Osteocyte (in vitro differentiated cells): ENCODE results near the gene NPR1. TPM values are rescaled to one million over a fixed set of nuclear protein-coding genes. Genes with fewer than 3 reads are reported as not detected.
"Not testable (repeated sequence)": the region's sequence is repeated elsewhere in the genome, so short reads cannot be mapped to it uniquely, and the experiment has no call there.

ENCODE experiments used
- DNase-seq: peaks from one replicate; pipeline ENCODE4 v3.0.0; 2021; ENCODE audit warnings: mixed read lengths; ENCODE audit not compliant: unreplicated experiment; ENCODE audit errors: extremely low spot score
- H3K27ac Mint-ChIP-seq: one replicate; pipeline ENCODE4 v1.8.0; 2021; ENCODE audit warnings: mild to moderate bottlenecking, mixed read lengths; ENCODE audit not compliant: unreplicated experiment
- H3K27me3 Mint-ChIP-seq: one replicate; pipeline ENCODE4 v1.8.0; 2021; ENCODE audit warnings: mixed read lengths; ENCODE audit not compliant: unreplicated experiment
- H3K36me3 Mint-ChIP-seq: one replicate; pipeline ENCODE4 v1.8.0; 2021; ENCODE audit warnings: mixed read lengths; ENCODE audit not compliant: unreplicated experiment
- H3K4me1 Mint-ChIP-seq: one replicate; pipeline ENCODE4 v1.8.0; 2021; ENCODE audit warnings: mixed read lengths; ENCODE audit not compliant: unreplicated experiment
- H3K4me3 Mint-ChIP-seq: one replicate; pipeline ENCODE4 v1.8.0; 2021; ENCODE audit warnings: mild to moderate bottlenecking, moderate library complexity, mixed read lengths; ENCODE audit not compliant: unreplicated experiment
- H3K9me3 Mint-ChIP-seq: one replicate; pipeline ENCODE4 v1.8.0; 2021; ENCODE audit warnings: mixed read lengths; ENCODE audit not compliant: unreplicated experiment
- total RNA-seq: library from RNA; stranded (reverse); gene quantifications from 2 replicates; pipeline ENCODE4 v1.2.1, GENCODE V29; 2021
- TF ChIP-seq, protein P1 (sequence below): fragments of 200-600 bp; sonication (generic); IDR thresholded peaks from 2 replicates; pipeline ENCODE4 v1.5.0; 2021; ENCODE audit warnings: antibody characterized with exemption, mild to moderate bottlenecking, moderate library complexity

Gene NPR1
- total RNA-seq, 1 donor from 2014 or later = 0.16 TPM

DNA sequence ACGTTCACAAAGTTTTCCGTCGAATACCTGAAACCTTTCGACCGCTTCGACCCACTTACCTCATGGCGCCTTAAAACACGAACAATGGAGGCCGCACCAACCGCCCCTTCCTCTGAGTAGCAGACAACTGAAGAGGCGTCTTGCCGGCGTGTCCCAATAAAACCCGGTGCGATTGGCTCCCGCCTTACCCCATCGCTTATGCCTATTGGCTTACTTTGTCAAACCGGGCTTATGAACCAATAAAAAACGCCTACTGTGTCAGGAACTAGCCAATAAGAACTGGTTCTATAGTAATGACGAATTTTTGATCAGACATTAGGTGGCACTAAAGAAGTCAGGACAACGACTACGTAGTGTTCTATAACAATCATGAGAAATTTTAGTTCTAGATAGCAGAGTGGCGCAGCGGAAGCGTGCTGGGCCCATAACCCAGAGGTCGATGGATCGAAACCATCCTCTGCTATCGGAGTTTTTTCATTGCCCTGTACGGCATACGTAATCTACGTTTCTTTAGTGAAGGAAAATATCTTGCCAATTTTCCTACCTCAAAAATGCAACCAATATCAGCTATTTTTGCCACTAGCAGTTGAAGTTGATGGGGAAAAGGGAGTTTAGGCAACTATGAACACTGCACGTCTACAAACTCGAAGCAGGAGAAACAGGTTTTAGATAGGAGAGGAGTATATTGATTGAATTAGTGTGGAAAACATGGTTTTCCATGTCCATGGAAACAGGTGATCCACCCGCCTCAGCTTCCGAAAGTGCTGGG lies 7.4 kb upstream of the NPR1 start, which contains the start of gene ILF2:
ILF2 (minus strand) TSS at position 135 of the 769 bp plus-strand sequence; CDS start at position 64, 71 bp downstream.
- TF ChIP-seq, protein P1, sequence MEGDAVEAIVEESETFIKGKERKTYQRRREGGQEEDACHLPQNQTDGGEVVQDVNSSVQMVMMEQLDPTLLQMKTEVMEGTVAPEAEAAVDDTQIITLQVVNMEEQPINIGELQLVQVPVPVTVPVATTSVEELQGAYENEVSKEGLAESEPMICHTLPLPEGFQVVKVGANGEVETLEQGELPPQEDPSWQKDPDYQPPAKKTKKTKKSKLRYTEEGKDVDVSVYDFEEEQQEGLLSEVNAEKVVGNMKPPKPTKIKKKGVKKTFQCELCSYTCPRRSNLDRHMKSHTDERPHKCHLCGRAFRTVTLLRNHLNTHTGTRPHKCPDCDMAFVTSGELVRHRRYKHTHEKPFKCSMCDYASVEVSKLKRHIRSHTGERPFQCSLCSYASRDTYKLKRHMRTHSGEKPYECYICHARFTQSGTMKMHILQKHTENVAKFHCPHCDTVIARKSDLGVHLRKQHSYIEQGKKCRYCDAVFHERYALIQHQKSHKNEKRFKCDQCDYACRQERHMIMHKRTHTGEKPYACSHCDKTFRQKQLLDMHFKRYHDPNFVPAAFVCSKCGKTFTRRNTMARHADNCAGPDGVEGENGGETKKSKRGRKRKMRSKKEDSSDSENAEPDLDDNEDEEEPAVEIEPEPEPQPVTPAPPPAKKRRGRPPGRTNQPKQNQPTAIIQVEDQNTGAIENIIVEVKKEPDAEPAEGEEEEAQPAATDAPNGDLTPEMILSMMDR = peak; percentile 33
- H3K4me1 Mint-ChIP-seq = peaks cover 18% of the 10 kb centered on the region
- H3K4me3 Mint-ChIP-seq = no peak within 1 kb of the TSS
- H3K9me3 Mint-ChIP-seq = no peaks in the 10 kb centered on the region
- peaks cover 17% of the 10 kb centered on the region for H3K36me3 Mint-ChIP-seq
- DNase-seq = peak; percentile 98
- no peaks in the 10 kb centered on the region for H3K27me3 Mint-ChIP-seq
- H3K27ac Mint-ChIP-seq = no peak within 1 kb of the TSS

DNA sequence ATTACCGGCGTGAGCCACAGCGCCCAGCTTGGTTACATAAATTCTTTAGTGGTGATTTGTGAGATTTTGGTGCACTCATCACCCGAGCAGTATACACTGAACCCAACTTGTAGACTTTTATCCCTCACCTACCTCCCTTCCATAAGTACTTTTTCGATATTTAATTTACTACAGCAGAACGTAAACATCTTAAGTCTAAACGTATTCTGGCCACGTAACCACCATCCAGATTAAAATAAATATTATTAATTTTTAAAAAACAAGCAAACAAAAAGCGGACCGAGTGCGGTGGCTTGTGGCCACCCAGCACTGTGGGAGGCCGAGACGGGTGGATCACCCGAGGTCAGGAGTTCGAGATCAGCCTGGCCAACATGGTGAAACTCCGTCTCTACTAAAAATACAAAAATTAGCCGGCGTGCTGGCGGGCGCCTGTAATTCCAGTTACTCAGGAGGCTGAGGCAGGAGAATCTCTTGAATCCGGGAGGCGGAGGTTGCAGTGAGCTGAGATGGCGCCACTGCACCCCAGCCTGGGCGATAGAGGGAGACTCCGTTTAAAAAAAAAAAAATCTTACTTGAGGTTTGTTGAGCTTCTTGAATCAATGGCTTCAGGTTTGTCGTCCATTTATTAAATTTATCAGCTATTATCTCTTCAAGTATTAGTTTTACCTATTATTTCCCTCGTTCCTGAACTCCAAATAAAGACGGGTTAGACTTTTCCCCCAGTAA lies 6.7 kb upstream of the NPR1 start:
- TF ChIP-seq, protein P1 = peak; percentile 39
- H3K4me1 Mint-ChIP-seq = peaks cover 18% of the 10 kb centered on the region
- H3K36me3 Mint-ChIP-seq = peaks cover 14% of the 10 kb centered on the region
- not testable (repeated sequence) for DNase-seq, H3K27me3 Mint-ChIP-seq, H3K27ac Mint-ChIP-seq, H3K9me3 Mint-ChIP-seq, H3K4me3 Mint-ChIP-seq

DNA sequence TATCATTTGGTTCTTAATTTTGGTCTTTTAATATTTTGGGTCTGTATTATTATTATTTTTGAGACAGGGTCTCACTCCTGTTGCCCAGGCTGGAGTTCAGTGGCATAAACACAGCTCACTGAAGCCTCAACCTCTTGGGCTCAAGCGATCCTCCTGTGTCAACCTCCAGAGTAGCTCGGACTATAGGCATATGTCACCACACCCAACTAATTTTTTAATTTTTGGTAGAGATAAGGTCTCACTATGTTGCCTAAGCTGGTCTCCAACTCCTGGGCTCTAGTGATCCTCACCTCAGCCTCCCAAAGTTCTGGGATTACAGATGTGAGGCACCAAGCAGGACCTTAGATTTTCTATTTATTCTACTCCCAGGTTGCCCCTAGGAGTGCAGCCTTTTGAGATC lies 5.0 kb upstream of the NPR1 start:
- H3K4me3 Mint-ChIP-seq = peak overlapping the region; percentile 8
- no peaks in the 10 kb centered on the region for H3K9me3 Mint-ChIP-seq
- peaks cover 26% of the 10 kb centered on the region for H3K4me1 Mint-ChIP-seq
- H3K27ac Mint-ChIP-seq = no peak overlapping the region
- H3K36me3 Mint-ChIP-seq = no peaks in the 10 kb centered on the region
- TF ChIP-seq, protein P1 = no peak
- no peak for DNase-seq
- peaks cover 11% of the 10 kb centered on the region for H3K27me3 Mint-ChIP-seq

DNA sequence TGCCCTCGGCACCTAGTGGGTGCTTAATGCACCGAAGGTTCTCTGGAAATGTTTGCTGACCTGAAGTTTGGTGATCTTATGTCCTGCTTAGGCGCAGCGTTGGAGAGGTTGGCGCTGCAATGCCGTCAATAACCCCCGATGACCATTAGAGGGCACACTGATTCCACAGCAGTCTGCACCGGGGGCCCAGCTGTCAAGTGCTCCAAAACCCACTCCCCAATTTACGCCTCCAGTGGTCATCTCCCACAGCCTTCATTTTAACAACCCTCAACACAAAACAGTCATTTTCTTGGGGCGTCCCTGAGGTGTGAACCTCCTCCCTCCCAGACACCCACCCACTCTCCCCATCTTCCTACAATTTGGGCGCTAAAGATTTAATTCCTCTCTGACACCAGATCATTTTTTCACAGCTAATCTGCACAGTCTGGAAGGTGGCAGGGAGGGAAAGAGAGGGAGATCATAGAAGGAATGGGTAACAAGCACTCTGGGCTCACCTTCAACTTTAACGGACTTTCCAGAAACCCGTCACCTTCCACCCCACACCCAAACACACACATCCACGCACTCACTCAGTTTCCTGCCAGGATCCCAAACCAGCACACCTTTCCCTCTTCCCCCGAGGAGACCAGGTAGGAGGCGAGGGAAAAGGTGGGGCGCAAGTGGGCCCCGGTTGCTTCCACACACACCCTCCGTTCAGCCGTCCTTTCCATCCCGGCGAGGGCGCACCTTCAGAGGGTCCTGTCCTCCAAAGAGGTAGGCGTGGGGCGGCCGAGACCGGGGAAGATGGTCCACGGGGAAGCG lies 570 bp upstream of the NPR1 start:
- H3K27ac Mint-ChIP-seq = no peak overlapping the region

More for the DNA sequence above, 570 bp upstream of the NPR1 start:
- Mint-ChIP-seq H3K27me3 (peaks cover 45% of the 10 kb centered on the region), H3K36me3 (no peaks in the 10 kb centered on the region), H3K4me1 (peaks cover 19% of the 10 kb centered on the region), H3K9me3 (no peaks in the 10 kb centered on the region), H3K4me3 (peak overlapping the region; percentile 72)
- DNase-seq = no peak
- TF ChIP-seq, protein P1 = peak; percentile 93
